HepG2 (cell line): ENCODE data around the gene ASH1L. TPM values are rescaled to one million over a fixed set of nuclear protein-coding genes. Genes with fewer than 3 reads are reported as not detected.

Experiments
- ATAC-seq: fragments of 200-7000 bp; cut with Tn5 transposase; 3 replicates; pipeline ENCODE4 v1.9.1; 2020; ENCODE audit warnings: mild to moderate bottlenecking, moderate library complexity
- BruUV-seq: library from RNA; stranded (reverse); fragments of 400-500 nt; replicated peaks from 2 replicates; lab custom pipeline; 2021; lab: Mats Ljungman, UMichigan
- CTCF ChIA-PET: fragments of 300-600 bp; formaldehyde crosslinking; extraction: SDS; loops from one replicate; lab custom pipeline; 2021; ENCODE audit warnings: low total read pairs, inconsistent platforms, low intra/inter-chr PET ratio; lab: Yijun Ruan, JAX
- POLR2A ChIA-PET: fragments of 350-600 bp; sonication (Branson Sonifier 250); formaldehyde crosslinking; loops from one replicate; lab custom pipeline; 2020; ENCODE audit warnings: antibody characterized with exemption, inconsistent platforms; lab: Yijun Ruan, JAX
- DNase-seq: peaks from one replicate; pipeline ENCODE4 v3.0.0-alpha.2; 2015; ENCODE audit warnings: low spot score
- FAIRE-seq: peaks from 3 replicates; lab custom pipeline; 2011; peaks lifted over from hg19 to GRCh38; lab: Jason Lieb, UNC
- H2AFZ ChIP-seq: one replicate; pipeline ENCODE4 v1.6.1; 2011; ENCODE audit warnings: low read length, inconsistent platforms
- H3K27ac ChIP-seq: fragments of 300-600 bp; 3 replicates; pipeline ENCODE4 v1.8.0; 2011; ENCODE audit warnings: mixed run types, mild to moderate bottlenecking, mixed read lengths, low read length, inconsistent platforms; ENCODE audit not compliant: insufficient read depth; ENCODE audit errors: extremely low read length
- H3K27me3 ChIP-seq, 2 experiments: fragments of 200-600 bp in 1 of 2; 2 replicates in 1 of 2; 3 replicates in 1 of 2; pipeline versions ENCODE4 v1.6.0 to v1.8.0; 2011; ENCODE audit warnings: low read length in 2 of 2, mild to moderate bottlenecking in 2 of 2, moderate library complexity in 2 of 2, inconsistent platforms in 1 of 2; ENCODE audit not compliant: insufficient read depth in 2 of 2, control insufficient read depth in 1 of 2
- H3K36me3 ChIP-seq, 2 experiments: fragments of 200-600 bp in 1 of 2; replicated peaks in 1 of 2; 2 replicates in 1 of 2; 3 replicates in 1 of 2; pipeline versions ENCODE4 v1.5.1 to v1.8.0; 2011; ENCODE audit warnings: low read length in 2 of 2, inconsistent platforms in 1 of 2; ENCODE audit not compliant: insufficient read depth in 2 of 2, control insufficient read depth in 1 of 2
- H3K4me1 ChIP-seq: 2 replicates; pipeline ENCODE4 v1.5.1; 2012; ENCODE audit warnings: low read length, inconsistent platforms; ENCODE audit not compliant: insufficient read depth
- H3K4me2 ChIP-seq: 2 replicates; pipeline ENCODE4 v1.6.0; 2011; ENCODE audit warnings: low read depth, low read length, inconsistent platforms
- H3K4me3 ChIP-seq, 3 experiments: fragments of 200-600 bp in 1 of 3; sonication (generic), shearing (Covaris generic) in 1 of 3; replicated peaks in 1 of 3; 2 replicates each; pipeline ENCODE4 v1.5.1; 2011 to 2016; ENCODE audit warnings: low read length in 3 of 3, inconsistent platforms in 2 of 3, low read depth in 2 of 3, mild to moderate bottlenecking in 2 of 3, control low read depth in 1 of 3, mixed read lengths in 1 of 3; ENCODE audit not compliant: insufficient read depth in 1 of 3
- H3K79me2 ChIP-seq: one replicate; pipeline ENCODE4 v1.6.1; 2011; ENCODE audit warnings: low read length, inconsistent platforms; ENCODE audit not compliant: insufficient read depth
- H3K9ac ChIP-seq: 2 replicates; pipeline ENCODE4 v1.6.0; 2011; ENCODE audit warnings: mild to moderate bottlenecking, low read depth, low read length, inconsistent platforms; ENCODE audit not compliant: insufficient read depth
- H3K9me3 ChIP-seq: 2 replicates; pipeline ENCODE4 v1.5.1; 2012; ENCODE audit warnings: mild to moderate bottlenecking, low read length
- H4K20me1 ChIP-seq: 2 replicates; pipeline ENCODE4 v1.6.0; 2011; ENCODE audit warnings: inconsistent platforms, mild to moderate bottlenecking, low read length, moderate library complexity; ENCODE audit not compliant: insufficient read depth
- ATF2 ChIP-seq: sonication (generic); formaldehyde crosslinking; IDR thresholded peaks from 2 replicates; pipeline ENCODE4 v1.4.0; 2020; ENCODE audit warnings: missing genetic modification reagents
- ATF7-NPFF ChIP-seq: sonication (generic); formaldehyde crosslinking; IDR thresholded peaks from 2 replicates; pipeline ENCODE4 v1.8.1; 2023; ENCODE audit warnings: mild to moderate bottlenecking, low read depth, missing genetic modification reagents, moderate library complexity
- E2F5 ChIP-seq: sonication (generic); formaldehyde crosslinking; conservative IDR thresholded peaks from 2 replicates; pipeline ENCODE4 v1.4.0; 2020; ENCODE audit warnings: missing genetic modification reagents
- ETV5 ChIP-seq: IDR thresholded peaks from 2 replicates; pipeline ENCODE4 v1.6.1; 2018; ENCODE audit warnings: missing biosample characterization, missing genetic modification reagents, inconsistent platforms, borderline replicate concordance
- FOSL2 ChIP-seq: sonication (generic); formaldehyde crosslinking; IDR thresholded peaks from 2 replicates; pipeline ENCODE4 v1.4.0; 2020; ENCODE audit warnings: missing genetic modification reagents
- HOXA5 ChIP-seq: sonication (generic); formaldehyde crosslinking; IDR thresholded peaks from 2 replicates; pipeline ENCODE4 v1.4.0; 2020; ENCODE audit warnings: missing genetic modification reagents
- IRF2 ChIP-seq: IDR thresholded peaks from 2 replicates; pipeline ENCODE4 v1.6.1; 2018; ENCODE audit warnings: missing genetic modification reagents, missing compliant biosample characterization
- MAZ ChIP-seq, 2 experiments: sonication (generic) in 1 of 2; formaldehyde crosslinking in 1 of 2; IDR thresholded peaks; 2 replicates each; pipeline versions ENCODE4 v1.5.0 to v1.6.1; 2012 to 2020; ENCODE audit warnings: low read depth in 2 of 2, mild to moderate bottlenecking in 2 of 2, borderline replicate concordance in 1 of 2, improper control_type of control experiment in 1 of 2, low read length in 1 of 2, missing genetic modification reagents in 1 of 2, moderate library complexity in 1 of 2
- NFYB ChIP-seq: sonication (generic); formaldehyde crosslinking; IDR thresholded peaks from 2 replicates; pipeline ENCODE4 v1.4.0; 2020; ENCODE audit warnings: missing genetic modification reagents
- RCOR2 ChIP-seq: IDR thresholded peaks from 2 replicates; pipeline ENCODE4 v1.6.1; 2016; ENCODE audit warnings: missing biosample characterization, missing genetic modification reagents
- RNF219 ChIP-seq: sonication (generic); formaldehyde crosslinking; IDR thresholded peaks from 2 replicates; pipeline ENCODE4 v1.5.0; 2020; ENCODE audit warnings: mild to moderate bottlenecking, missing genetic modification reagents
- RXRA ChIP-seq: sonication (generic); formaldehyde crosslinking; IDR thresholded peaks from 2 replicates; pipeline ENCODE4 v1.5.1; 2020; ENCODE audit warnings: missing genetic modification reagents
- SALL1 ChIP-seq: sonication (generic); formaldehyde crosslinking; IDR thresholded peaks from 2 replicates; pipeline ENCODE4 v1.8.0; 2022; ENCODE audit warnings: mild to moderate bottlenecking, missing genetic modification reagents
- SMC3 ChIP-seq: IDR thresholded peaks from 2 replicates; pipeline ENCODE4 v1.6.1; 2011; ENCODE audit warnings: low read length, improper control_type of control experiment
- ZFX ChIP-seq: sonication (generic); formaldehyde crosslinking; IDR thresholded peaks from 2 replicates; pipeline ENCODE4 v1.4.0; 2020; ENCODE audit warnings: mild to moderate bottlenecking, low read depth, missing genetic modification reagents, moderate library complexity
- ZNF639 ChIP-seq: conservative IDR thresholded peaks from 2 replicates; pipeline ENCODE4 v1.6.1; 2018; ENCODE audit warnings: missing genetic modification reagents
- ZNF768 ChIP-seq: sonication (generic); formaldehyde crosslinking; IDR thresholded peaks from 2 replicates; pipeline ENCODE4 v1.4.0; 2020; ENCODE audit warnings: missing genetic modification reagents
- WGBS: methylation state at CpG from one replicate; pipeline ENCODE4 v1.1.6; 2017; ENCODE audit warnings: low lambda C conversion rate; 5-methylcytosine and 5-hydroxymethylcytosine counted together
- in situ Hi-C: cut with HindIII; loops from 2 replicates; pipeline ENCODE4 v1.10.0; 2017; ENCODE audit warnings: low pct_unique_long_range_greater_than_20kb; ENCODE audit not compliant: extremely low pct_ligation_motif_present
- intact Hi-C: fragments of 100-400 bp; cut with micrococcal nuclease; formaldehyde crosslinking; loops from one replicate; pipeline ENCODE4 v1.10.0; 2022; ENCODE audit not compliant: unreplicated experiment
- polyA plus RNA-seq, 8 experiments: library from polyadenylated mRNA; depleted of rRNA in 3 of 8; stranded (reverse) in 7 of 8; unstranded in 1 of 8; fragments of >200 nt; fragmentation: Illumina TruSeq in 4 of 8; extraction: Trizol in 4 of 8; gene quantifications; 2 replicates each; pipeline versions ENCODE4 v1.2.1 to v1.2.3, GENCODE V29; 2011 to 2016; ENCODE audit warnings: low read depth in 4 of 8, missing spikeins in 1 of 8, mixed read lengths in 1 of 8; ENCODE audit not compliant: insufficient read depth in 1 of 8
- total RNA-seq, 5 experiments: library from RNA; depleted of rRNA; stranded (reverse); fragments of >200 nt; fragmentation: Illumina TruSeq; extraction: Trizol; gene quantifications; 2 replicates each; pipeline ENCODE4 v1.2.3, GENCODE V29; 2016; ENCODE audit warnings: low read depth in 1 of 5

ASH1L gene
- total and polyA plus RNA-seq, 2 of the 13 experiments (the other 11 are each of a cell fraction or from before 2014, with no cell fraction given): 10.2 to 15.3 TPM

GRCh38 chr1:155322953-155323728 lies 239.5 kb downstream of the ASH1L start:
- peak; percentile 78 for FAIRE-seq
- peak overlapping the region; percentile 71 for H3K27ac ChIP-seq
- WGBS: under 1% methylated on average over 20 of the region's 58 CpGs
- TF ChIP-seq RCOR2 (CRISPR knock-in tag) (no peak), ATF7-NPFF (CRISPR knock-in tag) (no peak), ETV5 (CRISPR knock-in tag) (peak; percentile 53; the same call in 1 of the 2 replicates), NFYB (CRISPR knock-in tag) (peak; percentile 55), MAZ (IDR thresholded peaks at IDR 0.05; ENCODE audit: borderline replicate concordance, low read depth, low read length) (peak; percentile 69; the same call in 1 of the 2 replicates), MAZ (CRISPR knock-in tag; IDR thresholded peaks at IDR 0.05; ENCODE audit: low read depth) (peak; percentile 63; the same call in 1 of the 2 replicates), ATF2 (CRISPR knock-in tag) (peak; percentile 61; the same call in 1 of the 2 replicates), RXRA (CRISPR knock-in tag) (peak; percentile 67), SALL1 (CRISPR knock-in tag) (peak; percentile 61), SMC3 (peak; percentile 12; the same call in 1 of the 2 replicates), FOSL2 (CRISPR knock-in tag) (peak; percentile 29), ZNF768 (CRISPR knock-in tag) (peak; percentile 49; the same call in 1 of the 2 replicates), ZNF639 (peak; percentile 59), RNF219 (CRISPR knock-in tag) (no peak), HOXA5 (CRISPR knock-in tag) (0 out of 2 replicates have a peak, but pooled peaks have one; percentile 66), IRF2 (CRISPR knock-in tag) (peak; percentile 59; the same call in 1 of the 2 replicates), ZFX (CRISPR knock-in tag) (no peak), E2F5 (CRISPR knock-in tag) (0 out of 2 replicates have a peak, but pooled peaks have one; percentile 58)

More at GRCh38 chr1:155322953-155323728, 239.5 kb downstream of the ASH1L start:
- Histone ChIP-seq H2AFZ (no peak overlapping the region), H3K4me2 (peak overlapping the region; percentile 80), H3K27me3 (no peaks in the 10 kb centered on the region; a peak in 1 of 5 replicates), H3K79me2 (peaks cover 5% of the 10 kb centered on the region), H3K36me3 (peaks cover 7 to 30% of the 10 kb centered on the region in 2 experiments; a peak in 4 of 5 replicates), H3K9me3 (no peaks in the 10 kb centered on the region), H4K20me1 (no peaks in the 10 kb centered on the region; the same call in none of the 2 replicates), H3K4me1 (peaks cover 36% of the 10 kb centered on the region), H3K4me3 (peak overlapping the region; percentile 80 to 94 (median 81)), H3K9ac (peak overlapping the region; percentile 51; the same call in 1 of the 2 replicates)
- DNase-seq: peak; percentile 91
- ATAC-seq: peak; percentile 49
- in situ Hi-C loops: no loop called here
- intact Hi-C loops: loop anchor here (1.0 to 5.0 kb wide), 4 partner anchors 15 to 269 kb away; partner anchors contain the start of genes FDPS, HCN3, MTX1 and THBS3
- BruUV-seq: no TSS peak
- POLR2A ChIA-PET: interaction anchor here (0.5 to 4.3 kb wide), 15 partner anchors 14 to 82 kb away, joined by 3 to 38 read pairs (median 3); partner anchors contain the start of genes CLK2, ENTREP3, FDPS and HCN3
- CTCF ChIA-PET: interaction anchor here (1.1 to 4.5 kb wide), 4 partner anchors 43 to 72 kb away, joined by 3 to 71 read pairs (median 12); partner anchors contain the start of gene HCN3
